ENCODE measurements around the gene KDM5B. TPM values are rescaled to one million over a fixed set of nuclear protein-coding genes. Genes with fewer than 3 reads are reported as not detected.
"Not testable (repeated sequence)": the region's sequence is repeated elsewhere in the genome, so short reads cannot be mapped to it uniquely, and the experiment has no call there.

The KDM5B gene
- polyA plus RNA-seq, 4 donors = 97.1 to 114 (median 104) TPM

- DNase-seq (ENCODE audit: low read depth in 4 of 4, low spot score in 3 of 4) = not testable (repeated sequence)
These were observed 13.3 kb downstream of the KDM5B start for GRCh38 chr1:202794931-202795330.

- DNase-seq (ENCODE audit: low read depth in 4 of 4, low spot score in 3 of 4) = no peak
These were observed 14.0 kb downstream of the KDM5B start for GRCh38 chr1:202794051-202794740.

GRCh38 chr1:202791077-202791747, 17.0 kb downstream of the KDM5B start:
- no peak for DNase-seq (ENCODE audit: low read depth in 4 of 4, low spot score in 3 of 4)

- no peak for DNase-seq (ENCODE audit: low read depth in 4 of 4, low spot score in 3 of 4)
These were observed 19.4 kb downstream of the KDM5B start for GRCh38 chr1:202788800-202789199.

DNA sequence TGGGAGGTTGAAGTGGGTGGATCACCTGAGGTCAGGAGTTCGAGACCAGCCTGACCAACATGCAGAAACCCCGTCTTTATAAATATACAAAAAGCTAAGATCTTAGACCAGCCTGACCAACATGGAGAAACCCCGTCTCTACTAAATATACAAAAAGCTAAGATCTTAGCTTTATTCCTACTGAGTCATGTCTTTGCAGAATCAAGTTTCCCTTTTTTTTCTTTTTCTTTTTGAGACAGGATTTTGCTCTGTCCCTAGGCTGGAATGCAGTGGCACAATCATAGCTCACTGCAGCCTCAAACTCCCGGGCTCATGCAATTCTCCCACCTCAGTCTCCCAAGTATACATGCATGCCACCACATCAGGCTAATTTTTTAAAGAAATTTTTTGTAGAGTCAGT, 21.4 kb downstream of the KDM5B start:
- no peak for DNase-seq (ENCODE audit: low read depth in 4 of 4, low spot score in 3 of 4)

- DNase-seq (ENCODE audit: low read depth in 4 of 4, low spot score in 3 of 4) = no peak
These were observed 27.0 kb downstream of the KDM5B start for GRCh38 chr1:202781180-202781579.

- DNase-seq (ENCODE audit: low read depth in 4 of 4, low spot score in 3 of 4) = no peak
These were observed 38.1 kb downstream of the KDM5B start for GRCh38 chr1:202770135-202770534.

GRCh38 chr1:202765721-202766120, 42.5 kb downstream of the KDM5B start:
- no peak for DNase-seq (ENCODE audit: low read depth in 4 of 4, low spot score in 3 of 4)

- DNase-seq (ENCODE audit: low read depth in 4 of 4, low spot score in 3 of 4) = no peak
These were observed 46.2 kb downstream of the KDM5B start for GRCh38 chr1:202762019-202762418.

DNA sequence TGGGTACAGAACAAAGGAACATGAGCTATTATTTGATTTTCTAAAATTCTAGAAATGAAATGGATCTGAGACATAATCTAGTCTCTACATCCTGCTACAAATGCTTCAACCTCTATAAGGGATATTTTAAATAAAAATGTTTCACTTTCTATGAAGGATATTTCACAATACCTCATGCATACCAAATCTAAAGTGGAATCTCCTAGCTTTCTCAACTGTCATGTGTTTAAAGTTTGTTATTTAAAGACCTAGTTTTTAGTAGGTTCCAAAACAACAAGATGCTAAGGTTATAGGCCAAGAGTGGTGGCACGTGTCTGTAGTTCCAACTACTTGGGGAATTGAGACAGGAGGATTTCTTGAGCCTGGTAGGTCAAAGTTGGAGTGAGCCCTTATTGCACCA, 47.6 kb downstream of the KDM5B start:
- no peak for DNase-seq (ENCODE audit: low read depth in 4 of 4, low spot score in 3 of 4)

- no peak for DNase-seq (ENCODE audit: low read depth in 4 of 4, low spot score in 3 of 4)
These were observed 51.8 kb downstream of the KDM5B start for GRCh38 chr1:202756391-202756790.

DNA sequence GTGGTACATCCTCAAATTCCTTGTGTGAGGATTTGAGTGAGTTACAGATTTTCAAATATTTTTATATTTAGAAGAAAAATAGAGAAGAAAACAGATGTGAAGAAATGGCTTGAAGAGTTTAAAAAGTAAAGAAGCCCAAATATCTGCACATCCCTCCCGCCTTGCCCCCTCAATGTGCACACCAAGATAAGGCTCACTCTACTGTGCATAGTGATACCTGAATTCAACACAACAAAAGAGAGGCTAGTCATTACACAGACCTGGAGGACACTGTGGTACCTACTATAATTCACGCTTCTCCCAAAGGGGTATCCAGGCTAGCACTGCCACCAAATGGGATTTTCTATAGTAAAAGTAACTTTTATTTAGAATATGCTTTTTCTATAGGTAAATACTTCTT, 53.9 kb downstream of the KDM5B start:
- DNase-seq (ENCODE audit: low read depth in 4 of 4, low spot score in 3 of 4) = no peak

DNA sequence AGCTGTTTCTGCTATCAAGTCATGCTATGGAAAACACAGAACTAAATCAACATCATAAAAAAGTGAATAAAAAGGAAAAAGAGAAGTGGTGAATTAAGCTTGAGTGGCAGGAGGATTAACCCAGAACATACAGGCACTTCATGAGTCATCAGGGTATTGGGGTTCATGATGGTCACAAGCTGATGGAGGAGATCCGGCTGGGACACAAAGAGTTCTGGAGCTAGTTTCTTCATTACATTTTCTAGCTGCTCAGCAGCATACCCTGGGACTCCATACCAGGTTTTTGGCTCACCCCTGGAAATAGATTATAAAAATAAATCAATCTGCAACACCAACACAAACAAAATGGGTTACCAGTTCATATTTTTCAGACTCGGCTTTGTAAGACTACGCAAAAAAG, 55.4 kb downstream of the KDM5B start:
- peak; percentile 44 to 68 (median 58) for DNase-seq (ENCODE audit: low read depth in 4 of 4, low spot score in 3 of 4)

GRCh38 chr1:202750761-202751160, 57.5 kb downstream of the KDM5B start:
- no peak for DNase-seq (ENCODE audit: low read depth in 4 of 4, low spot score in 3 of 4)

GRCh38 chr1:202750024-202750423, 58.2 kb downstream of the KDM5B start:
- DNase-seq (ENCODE audit: low read depth in 4 of 4, low spot score in 3 of 4) = no peak

- no peak for DNase-seq (ENCODE audit: low read depth in 4 of 4, low spot score in 3 of 4)
These were observed 62.8 kb downstream of the KDM5B start for GRCh38 chr1:202745323-202745888.

GRCh38 chr1:202744770-202745169, 63.5 kb downstream of the KDM5B start:
- not testable (repeated sequence) for DNase-seq (ENCODE audit: low read depth in 4 of 4, low spot score in 3 of 4)

DNA sequence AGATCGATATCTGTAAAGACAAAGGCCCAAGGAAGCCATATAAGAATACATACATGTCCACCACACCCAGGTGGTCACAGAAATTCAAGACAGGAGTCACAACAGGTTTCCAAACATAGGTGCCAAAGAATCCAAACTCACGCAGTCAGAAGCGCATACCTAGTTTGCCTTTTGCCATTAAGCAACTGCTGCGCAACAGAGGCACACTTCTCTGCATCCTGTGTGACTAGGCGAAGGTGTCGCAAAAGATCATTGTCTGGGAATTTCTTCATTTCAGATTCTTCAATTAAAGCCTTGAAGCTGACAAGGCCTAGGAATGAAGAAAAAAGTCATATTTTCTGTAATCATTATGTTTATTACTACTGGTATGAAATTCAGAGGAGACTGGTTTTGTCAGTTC, 65.7 kb downstream of the KDM5B start:
- DNase-seq (ENCODE audit: low read depth in 4 of 4, low spot score in 3 of 4) = no peak

GRCh38 chr1:202733251-202733650, 75.0 kb downstream of the KDM5B start:
- DNase-seq (ENCODE audit: low read depth in 4 of 4, low spot score in 3 of 4) = no peak

GRCh38 chr1:202728951-202729350, 79.3 kb downstream of the KDM5B start:
- DNase-seq (ENCODE audit: low read depth in 4 of 4, low spot score in 3 of 4) = no peak

GRCh38 chr1:202725526-202725925, 82.7 kb downstream of the KDM5B start:
- no peak for DNase-seq (ENCODE audit: low read depth in 4 of 4, low spot score in 3 of 4)

DNA sequence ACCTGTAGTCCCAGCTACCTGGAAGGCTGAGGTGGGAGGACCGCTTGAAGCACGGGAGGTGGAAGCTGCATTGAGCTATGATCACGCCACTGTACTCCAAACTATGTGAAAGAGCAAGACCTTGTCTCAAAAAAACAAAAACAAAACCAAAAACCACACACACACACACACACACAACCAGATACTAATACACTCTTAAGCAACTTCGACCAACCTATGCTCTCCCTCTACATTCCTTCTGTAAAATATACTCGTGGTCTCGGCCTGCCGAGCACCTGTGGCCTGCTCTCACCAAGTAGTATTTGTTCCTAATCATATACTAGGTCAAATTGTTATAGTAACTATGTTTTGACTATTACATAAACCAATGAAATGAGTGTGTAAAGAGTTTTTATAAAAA, 84.5 kb downstream of the KDM5B start:
- no peak for DNase-seq (ENCODE audit: low read depth in 4 of 4, low spot score in 3 of 4)
